ENCODE data around the gene ADAM12. TPM values are rescaled to one million over a fixed set of nuclear protein-coding genes. Genes with fewer than 3 reads are reported as not detected.

The ADAM12 gene
- total RNA-seq, 4 donors from 2014 or later, result 0.19 to 2.6 (median 1.5) TPM

GRCh38 chr10:126014309-126014708 is 374.0 kb downstream of the ADAM12 start:
- Histone ChIP-seq H3K27me3 (no peaks in the 10 kb centered on the region), H3K36me3 (no peaks in the 10 kb centered on the region), H3K27ac (no peak overlapping the region), H3K4me1 (no peaks in the 10 kb centered on the region), H3K4me3 (no peak overlapping the region), H3K9me3 (no peaks in the 10 kb centered on the region)
- 83% methylated on average over 7 of the region's 7 CpGs for WGBS
- TF ChIP-seq EP300 (IDR thresholded peaks at IDR 0.05), result no peak
- no peak for DNase-seq (ENCODE audit: low spot score in 2 of 2)

- WGBS, result 84% methylated on average over 9 of the region's 10 CpGs
These were observed 374.6 kb downstream of the ADAM12 start for GRCh38 chr10:126013489-126014281.

GRCh38 chr10:126012485-126012884 is 375.8 kb downstream of the ADAM12 start:
- TF ChIP-seq EP300 (IDR thresholded peaks at IDR 0.05), result no peak
- no peak for TF ChIP-seq POLR2AphosphoS5 (IDR thresholded peaks at IDR 0.05)
- TF ChIP-seq POLR2A (IDR thresholded peaks at IDR 0.05), result no peak
- TF ChIP-seq CTCF (IDR thresholded peaks at IDR 0.05), result no peak
- no peak overlapping the region for H3K27ac ChIP-seq
- WGBS, result 93% methylated on average over 2 of the region's 2 CpGs

More at GRCh38 chr10:126013489-126014281, 374.6 kb downstream of the ADAM12 start:
- H3K36me3 ChIP-seq, result no peaks in the 10 kb centered on the region
- H3K27me3 ChIP-seq, result no peaks in the 10 kb centered on the region
- H3K9me3 ChIP-seq, result no peaks in the 10 kb centered on the region
- H3K27ac ChIP-seq, result no peak overlapping the region
- H3K4me3 ChIP-seq, result no peak overlapping the region
- no peak for TF ChIP-seq CTCF (IDR thresholded peaks at IDR 0.05)
- no peak for TF ChIP-seq EP300 (IDR thresholded peaks at IDR 0.05)
- no peak for DNase-seq (ENCODE audit: low spot score in 2 of 2)
- H3K4me1 ChIP-seq, result no peaks in the 10 kb centered on the region

GRCh38 chr10:126011995-126012394 is 376.3 kb downstream of the ADAM12 start:
- Histone ChIP-seq H3K36me3 (no peaks in the 10 kb centered on the region), H3K27ac (no peak overlapping the region), H3K27me3 (no peaks in the 10 kb centered on the region), H3K9me3 (no peaks in the 10 kb centered on the region), H3K4me3 (no peak overlapping the region), H3K4me1 (no peaks in the 10 kb centered on the region)
- 86% methylated on average over 5 of the region's 5 CpGs for WGBS
- no peak for DNase-seq (ENCODE audit: low spot score in 2 of 2)
- TF ChIP-seq CTCF (IDR thresholded peaks at IDR 0.05) (no peak), POLR2AphosphoS5 (IDR thresholded peaks at IDR 0.05) (no peak), EP300 (IDR thresholded peaks at IDR 0.05) (no peak), POLR2A (IDR thresholded peaks at IDR 0.05) (no peak)

More at GRCh38 chr10:126012485-126012884, 375.8 kb downstream of the ADAM12 start:
- DNase-seq (ENCODE audit: low spot score in 2 of 2), result no peak
- Histone ChIP-seq H3K9me3 (no peaks in the 10 kb centered on the region), H3K4me1 (no peaks in the 10 kb centered on the region), H3K27me3 (no peaks in the 10 kb centered on the region), H3K4me3 (no peak overlapping the region), H3K36me3 (no peaks in the 10 kb centered on the region)

- Histone ChIP-seq H3K4me1 (no peaks in the 10 kb centered on the region), H3K4me3 (no peak overlapping the region), H3K27ac (no peak overlapping the region), H3K9me3 (no peaks in the 10 kb centered on the region), H3K27me3 (no peaks in the 10 kb centered on the region), H3K36me3 (no peaks in the 10 kb centered on the region)
- WGBS, result 88% methylated on average over 7 of the region's 7 CpGs
- TF ChIP-seq CTCF (IDR thresholded peaks at IDR 0.05) (no peak), EP300 (IDR thresholded peaks at IDR 0.05) (no peak), POLR2AphosphoS5 (IDR thresholded peaks at IDR 0.05) (no peak), POLR2A (IDR thresholded peaks at IDR 0.05) (no peak)
- DNase-seq (ENCODE audit: low spot score in 2 of 2), result no peak
These were observed 378.6 kb downstream of the ADAM12 start for GRCh38 chr10:126009650-126010049.

Measured in suprapubic skin (tissue), 4 donors.